22Rv1 (cell line): ENCODE measurements around the gene FBF1.

Experiments used
- H3K27ac ChIP-seq: fragments of 450-650 bp; 2 replicates; pipeline ENCODE4 v1.5.1; 2017
- ZFX ChIP-seq: fragments of 450-650 bp; IDR thresholded peaks from 2 replicates; pipeline ENCODE4 v1.6.1; 2017; ENCODE audit warnings: antibody characterized with exemption, borderline replicate concordance
- TF ChIP-seq, protein P1 (sequence below): fragments of 450-650 bp; IDR thresholded peaks from 2 replicates; pipeline ENCODE4 v1.5.1; 2017; ENCODE audit warnings: mild to moderate bottlenecking

The FBF1 gene

DNA sequence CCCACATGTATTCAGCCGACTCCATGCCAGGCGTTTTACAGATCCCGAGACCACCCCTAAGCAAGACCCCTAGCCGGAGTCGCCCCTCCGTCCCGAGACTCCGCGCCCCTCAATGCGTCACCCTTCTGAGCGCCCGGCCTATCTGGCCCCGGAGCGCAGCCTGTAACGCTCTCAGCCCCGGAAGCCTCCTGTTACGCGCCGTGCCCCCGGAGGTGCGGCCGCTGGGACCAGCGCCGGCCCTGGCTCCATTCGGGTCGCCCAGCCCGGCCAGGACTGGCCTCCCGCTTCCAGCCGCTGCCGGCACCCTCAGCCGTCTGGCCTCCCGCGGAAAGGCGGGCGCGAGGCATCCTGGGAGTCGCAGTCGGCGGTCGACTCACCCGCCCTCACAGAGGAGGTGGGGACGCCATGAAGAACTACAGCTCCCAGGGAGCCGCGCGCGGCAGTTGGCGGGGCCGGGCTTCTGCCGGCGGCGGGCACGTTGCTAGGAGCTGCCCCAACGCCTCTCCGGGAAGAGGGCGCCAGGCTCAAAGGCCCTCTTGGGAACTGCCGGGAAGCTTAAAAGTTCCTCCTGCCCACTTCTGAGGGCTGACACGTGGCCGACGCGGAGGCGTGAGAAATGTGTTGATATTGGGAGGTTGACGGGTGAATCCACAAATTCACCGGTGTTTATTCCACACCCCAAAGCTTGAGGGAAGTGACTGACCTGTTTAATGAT is at the start of gene FBF1:
TSS of gene FBF1 (minus strand) at position 316 of the 715 bp plus-strand sequence. CDS start 2,893 bp downstream, outside the sequence.
- H3K27ac ChIP-seq = peak within 1 kb of the TSS; percentile 70
- TF ChIP-seq ZFX = no peak
- TF ChIP-seq, protein P1, sequence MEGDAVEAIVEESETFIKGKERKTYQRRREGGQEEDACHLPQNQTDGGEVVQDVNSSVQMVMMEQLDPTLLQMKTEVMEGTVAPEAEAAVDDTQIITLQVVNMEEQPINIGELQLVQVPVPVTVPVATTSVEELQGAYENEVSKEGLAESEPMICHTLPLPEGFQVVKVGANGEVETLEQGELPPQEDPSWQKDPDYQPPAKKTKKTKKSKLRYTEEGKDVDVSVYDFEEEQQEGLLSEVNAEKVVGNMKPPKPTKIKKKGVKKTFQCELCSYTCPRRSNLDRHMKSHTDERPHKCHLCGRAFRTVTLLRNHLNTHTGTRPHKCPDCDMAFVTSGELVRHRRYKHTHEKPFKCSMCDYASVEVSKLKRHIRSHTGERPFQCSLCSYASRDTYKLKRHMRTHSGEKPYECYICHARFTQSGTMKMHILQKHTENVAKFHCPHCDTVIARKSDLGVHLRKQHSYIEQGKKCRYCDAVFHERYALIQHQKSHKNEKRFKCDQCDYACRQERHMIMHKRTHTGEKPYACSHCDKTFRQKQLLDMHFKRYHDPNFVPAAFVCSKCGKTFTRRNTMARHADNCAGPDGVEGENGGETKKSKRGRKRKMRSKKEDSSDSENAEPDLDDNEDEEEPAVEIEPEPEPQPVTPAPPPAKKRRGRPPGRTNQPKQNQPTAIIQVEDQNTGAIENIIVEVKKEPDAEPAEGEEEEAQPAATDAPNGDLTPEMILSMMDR = peak; percentile 11; the same call in 1 of the 2 replicates

DNA sequence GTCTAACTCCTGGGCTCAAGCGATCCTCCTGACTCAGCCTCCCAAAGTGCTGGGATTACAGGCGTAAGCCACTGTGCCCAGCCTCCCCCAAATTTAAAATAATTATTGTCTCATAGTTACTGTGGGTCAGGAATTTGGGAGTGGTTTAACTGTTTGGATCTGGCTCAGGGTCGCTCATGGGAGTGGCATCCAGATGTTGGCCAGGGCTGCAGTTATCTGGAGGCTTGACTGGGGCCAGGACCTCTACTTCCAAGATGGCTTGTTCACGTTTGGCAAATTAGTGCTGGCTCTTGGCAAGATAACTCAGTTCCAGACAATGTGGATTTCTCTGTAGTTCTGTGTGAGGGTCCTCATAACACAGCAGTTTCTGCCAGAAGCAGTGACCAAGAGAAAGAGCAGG is 46.2 kb upstream of the FBF1 start:
- TF ChIP-seq, protein P1 = no peak
- no peak for TF ChIP-seq ZFX
- H3K27ac ChIP-seq = no peak overlapping the region

GRCh38 chr17:75985986-75986385 is 45.1 kb upstream of the FBF1 start:
- H3K27ac ChIP-seq = no peak overlapping the region
- TF ChIP-seq, protein P1 = no peak
- no peak for TF ChIP-seq ZFX

DNA sequence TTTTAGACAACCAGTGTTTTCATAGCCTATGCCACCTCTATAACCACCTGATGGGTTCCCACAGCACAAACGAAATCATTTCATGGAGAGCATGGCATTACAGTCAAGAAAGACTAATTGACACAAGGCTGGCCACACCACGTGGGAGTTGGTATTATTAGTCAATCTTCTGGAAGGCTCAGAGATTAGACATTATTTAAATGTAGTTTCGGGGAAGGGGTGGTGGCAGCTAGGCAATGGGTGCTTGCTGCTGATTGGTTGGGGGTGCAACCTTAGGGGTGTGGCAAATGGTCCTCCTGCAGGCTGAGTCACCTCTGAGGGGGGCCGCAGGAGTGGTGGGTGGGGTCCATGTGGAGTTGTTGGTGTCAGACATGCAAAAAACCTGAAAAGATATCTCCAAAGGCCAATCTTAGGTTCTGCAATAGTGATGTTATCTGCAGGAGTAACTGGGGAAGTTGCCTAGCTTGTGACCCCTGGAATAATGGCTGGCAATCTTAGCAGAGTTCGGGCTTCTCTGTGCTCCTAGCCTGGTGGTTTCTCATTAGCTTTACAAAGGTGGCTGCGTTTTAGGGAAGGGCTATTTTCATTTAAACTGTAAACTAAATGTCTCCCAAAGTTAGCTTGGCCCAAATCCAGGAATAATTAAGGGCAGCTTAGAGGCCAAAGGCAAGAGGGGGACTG is 42.8 kb upstream of the FBF1 start:
- TF ChIP-seq, protein P1 = no peak
- TF ChIP-seq ZFX = no peak
- no peak overlapping the region for H3K27ac ChIP-seq

GRCh38 chr17:75981019-75981615 is 40.3 kb upstream of the FBF1 start:
- no peak overlapping the region for H3K27ac ChIP-seq
- TF ChIP-seq, protein P1 = no peak
- no peak for TF ChIP-seq ZFX

DNA sequence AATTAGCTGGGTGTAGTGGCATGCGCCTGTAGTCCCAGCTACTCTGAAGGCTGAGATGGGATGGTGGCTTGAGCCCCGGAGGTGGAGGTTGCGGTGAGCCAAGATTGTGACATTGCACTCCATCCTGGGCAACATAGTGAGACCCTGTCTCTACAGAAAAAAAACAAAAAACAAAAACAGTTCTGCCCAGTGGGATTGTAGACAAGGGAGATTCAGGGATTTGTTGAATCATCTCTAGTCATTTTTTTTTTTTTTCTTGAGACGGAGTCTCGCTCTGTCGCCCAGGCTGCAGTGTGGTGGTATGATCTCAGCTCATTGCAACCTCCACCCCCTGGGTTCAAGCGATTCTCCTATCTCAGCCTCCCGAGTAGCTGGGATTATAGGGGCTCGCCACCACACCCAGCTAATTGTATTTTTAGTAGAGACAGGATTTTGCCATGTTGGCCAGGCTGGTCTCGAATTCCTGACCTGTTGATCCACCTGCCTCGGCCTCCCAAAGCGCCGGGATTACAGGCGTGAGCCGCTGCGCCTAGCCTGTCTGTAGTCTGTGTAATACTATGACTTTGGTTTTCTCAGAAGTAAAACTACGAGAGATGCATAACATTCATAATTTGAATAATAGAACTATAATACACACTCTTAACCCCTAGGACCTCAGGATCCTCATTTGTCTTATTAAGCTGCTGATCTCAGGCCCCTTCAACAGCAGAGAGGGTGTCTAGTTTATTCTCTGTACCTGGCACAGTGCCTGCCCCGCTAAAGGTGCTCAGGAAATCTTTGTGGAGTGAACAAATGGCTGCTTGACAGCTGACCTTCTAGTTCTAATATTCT is 39.6 kb upstream of the FBF1 start:
- TF ChIP-seq, protein P1 = no peak
- TF ChIP-seq ZFX = no peak

More for the DNA sequence above, 39.6 kb upstream of the FBF1 start:
- peak overlapping the region; percentile 96 for H3K27ac ChIP-seq
